IPS DF 6.9 (cell line): ENCODE measurements around the gene EHF.

Source experiments
- DNase-seq: peaks from one replicate; pipeline ENCODE4 v3.0.0-alpha.2; 2013; ENCODE audit warnings: low read depth, low spot score
- H3K27ac ChIP-seq: one replicate; pipeline ENCODE4 v1.5.1; 2013; ENCODE audit warnings: low read length, control low read depth
- H3K27me3 ChIP-seq: 2 replicates; pipeline ENCODE4 v1.6.1; 2013; ENCODE audit warnings: mild to moderate bottlenecking, low read length; ENCODE audit not compliant: control insufficient read depth, insufficient read depth
- H3K36me3 ChIP-seq: 2 replicates; pipeline ENCODE4 v1.6.1; 2013; ENCODE audit warnings: low read length; ENCODE audit not compliant: control insufficient read depth, insufficient read depth
- H3K4me1 ChIP-seq: 2 replicates; pipeline ENCODE4 v1.6.1; 2013; ENCODE audit warnings: low read length; ENCODE audit not compliant: control insufficient read depth, insufficient read depth
- H3K4me3 ChIP-seq: 2 replicates; pipeline ENCODE4 v1.5.1; 2013; ENCODE audit warnings: mild to moderate bottlenecking, low read length
- H3K9me3 ChIP-seq: 2 replicates; pipeline ENCODE4 v1.6.1; 2013; ENCODE audit warnings: low read length, inconsistent platforms; ENCODE audit not compliant: control insufficient read depth, insufficient read depth
- WGBS: extraction: QIAGEN DNeasy Blood & Tissue Kit; methylation state at CpG from one replicate; pipeline ENCODE4 v1.1.7; 2013; ENCODE audit warnings: mixed read lengths, missing lambda C conversion rate; ENCODE audit not compliant: insufficient read length, insufficient coverage; 5-methylcytosine and 5-hydroxymethylcytosine counted together

The EHF gene

DNA sequence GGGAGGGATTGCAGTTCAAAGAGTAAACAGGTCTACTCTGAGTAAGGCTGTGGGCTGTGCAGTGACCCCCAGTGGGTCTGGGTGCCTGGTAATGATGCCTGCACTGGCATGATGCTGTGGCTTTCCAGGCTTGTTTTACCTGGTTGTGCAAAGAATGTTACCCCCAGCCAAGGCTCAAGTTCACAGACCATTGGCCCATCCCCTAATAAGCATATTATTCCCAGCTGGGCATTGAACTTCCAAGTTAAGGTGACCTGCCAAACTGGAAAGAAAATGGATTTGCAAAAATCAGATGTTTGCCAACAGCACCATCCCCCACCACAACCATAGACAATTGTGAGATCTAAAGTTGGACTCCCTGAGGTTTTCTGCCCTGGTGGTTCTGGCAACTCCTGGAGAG lies 7.9 kb upstream of the EHF start:
- DNase-seq, result no peak
- H3K4me3 ChIP-seq, result no peak overlapping the region
- no peaks in the 10 kb centered on the region for H3K36me3 ChIP-seq
- H3K4me1 ChIP-seq, result no peaks in the 10 kb centered on the region
- H3K27me3 ChIP-seq, result no peaks in the 10 kb centered on the region
- H3K9me3 ChIP-seq, result no peaks in the 10 kb centered on the region
- H3K27ac ChIP-seq, result no peak overlapping the region

DNA sequence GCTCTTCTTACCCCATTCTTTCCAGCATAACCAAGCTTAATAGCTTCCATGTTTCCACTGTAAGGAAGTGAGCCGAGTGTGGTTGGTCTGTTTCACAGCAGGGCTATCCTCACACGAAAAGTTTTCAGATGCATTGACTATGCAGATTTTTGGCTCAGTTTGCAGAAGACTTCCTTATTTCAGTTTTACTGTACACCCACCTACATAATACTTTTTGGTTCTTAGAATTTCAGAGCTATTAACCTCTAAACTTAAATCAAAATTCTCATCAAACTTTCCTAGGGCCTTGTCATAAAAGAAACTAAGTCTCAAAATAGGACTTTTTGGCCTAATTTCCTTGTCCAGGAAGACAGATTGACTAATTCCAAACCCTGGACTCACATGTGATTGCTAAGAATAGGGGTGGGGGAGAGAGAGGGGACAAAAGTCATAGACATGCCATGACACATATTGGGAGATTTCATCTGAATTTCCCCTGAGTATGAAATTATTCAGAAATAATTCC lies 7.3 kb upstream of the EHF start:
- WGBS, result no CpG with 5 or more reads among the region's 2 CpGs
- H3K27ac ChIP-seq, result no peak overlapping the region
- no peak overlapping the region for H3K4me3 ChIP-seq
- no peaks in the 10 kb centered on the region for H3K4me1 ChIP-seq
- H3K36me3 ChIP-seq, result no peaks in the 10 kb centered on the region
- DNase-seq, result no peak
- no peaks in the 10 kb centered on the region for H3K27me3 ChIP-seq
- no peaks in the 10 kb centered on the region for H3K9me3 ChIP-seq

DNA sequence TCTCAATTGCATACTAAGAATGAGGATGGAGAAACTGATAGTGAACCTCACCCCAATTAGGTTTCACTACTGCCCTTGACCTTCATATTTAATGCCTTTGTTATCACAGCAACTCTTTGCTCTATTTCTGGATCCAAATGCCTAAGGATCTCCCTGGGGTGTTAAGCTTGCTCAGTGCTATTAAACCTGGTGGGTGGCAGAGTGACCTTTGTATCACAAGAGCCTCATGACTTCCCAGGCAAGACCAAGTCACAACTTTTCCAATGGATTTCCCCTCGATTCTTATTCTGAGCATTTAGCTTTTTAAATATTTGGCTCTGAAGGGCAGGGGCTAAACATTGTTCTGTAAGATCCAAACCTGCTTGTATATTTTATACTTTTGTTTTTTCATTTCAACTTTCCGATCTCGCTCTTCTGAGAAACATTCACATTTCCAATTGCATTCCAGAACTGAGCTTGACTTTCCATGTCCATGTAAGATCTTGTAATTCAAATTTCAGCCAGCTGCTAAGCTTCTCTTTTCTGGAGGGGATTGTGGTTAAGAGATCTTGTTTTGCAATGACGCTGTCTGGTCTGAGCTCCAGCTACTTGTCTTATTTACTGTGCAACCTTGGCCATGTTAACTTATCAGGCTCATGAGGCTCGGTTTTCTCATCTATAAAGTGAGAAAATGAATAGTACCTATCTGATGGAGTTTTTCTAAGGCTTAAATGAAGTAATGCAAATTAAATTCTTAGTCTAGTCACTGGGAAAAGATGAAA lies 6.4 kb upstream of the EHF start:
- no peaks in the 10 kb centered on the region for H3K27me3 ChIP-seq
- H3K9me3 ChIP-seq, result no peaks in the 10 kb centered on the region
- WGBS, result no CpG with 5 or more reads among the region's 5 CpGs
- no peak overlapping the region for H3K27ac ChIP-seq
- no peak for DNase-seq
- H3K4me1 ChIP-seq, result no peaks in the 10 kb centered on the region
- no peaks in the 10 kb centered on the region for H3K36me3 ChIP-seq
- H3K4me3 ChIP-seq, result no peak overlapping the region

DNA sequence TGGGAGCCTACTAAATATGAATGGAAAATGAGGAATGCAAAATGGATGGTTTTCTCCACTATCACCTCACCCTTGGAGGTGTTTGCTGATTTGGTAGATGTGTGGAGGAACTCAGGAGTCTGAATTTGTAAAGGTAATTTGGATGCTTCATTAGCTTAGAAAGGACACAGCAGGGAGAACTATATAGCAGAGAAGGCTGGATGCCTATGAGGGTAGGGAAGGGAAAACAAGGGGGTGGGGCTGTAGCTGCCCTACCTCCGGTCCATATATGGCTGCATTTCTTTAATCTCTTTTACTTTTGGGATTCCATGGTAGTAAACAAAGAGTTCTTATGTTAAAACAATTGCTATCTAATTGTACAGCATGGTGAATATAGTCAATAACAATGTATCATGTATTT lies 4.8 kb upstream of the EHF start:
- H3K9me3 ChIP-seq, result no peaks in the 10 kb centered on the region
- WGBS, result no CpG with 5 or more reads among the region's 1 CpG
- no peaks in the 10 kb centered on the region for H3K36me3 ChIP-seq
- H3K4me3 ChIP-seq, result no peak overlapping the region
- no peaks in the 10 kb centered on the region for H3K4me1 ChIP-seq
- no peaks in the 10 kb centered on the region for H3K27me3 ChIP-seq
- DNase-seq, result no peak
- H3K27ac ChIP-seq, result no peak overlapping the region

DNA sequence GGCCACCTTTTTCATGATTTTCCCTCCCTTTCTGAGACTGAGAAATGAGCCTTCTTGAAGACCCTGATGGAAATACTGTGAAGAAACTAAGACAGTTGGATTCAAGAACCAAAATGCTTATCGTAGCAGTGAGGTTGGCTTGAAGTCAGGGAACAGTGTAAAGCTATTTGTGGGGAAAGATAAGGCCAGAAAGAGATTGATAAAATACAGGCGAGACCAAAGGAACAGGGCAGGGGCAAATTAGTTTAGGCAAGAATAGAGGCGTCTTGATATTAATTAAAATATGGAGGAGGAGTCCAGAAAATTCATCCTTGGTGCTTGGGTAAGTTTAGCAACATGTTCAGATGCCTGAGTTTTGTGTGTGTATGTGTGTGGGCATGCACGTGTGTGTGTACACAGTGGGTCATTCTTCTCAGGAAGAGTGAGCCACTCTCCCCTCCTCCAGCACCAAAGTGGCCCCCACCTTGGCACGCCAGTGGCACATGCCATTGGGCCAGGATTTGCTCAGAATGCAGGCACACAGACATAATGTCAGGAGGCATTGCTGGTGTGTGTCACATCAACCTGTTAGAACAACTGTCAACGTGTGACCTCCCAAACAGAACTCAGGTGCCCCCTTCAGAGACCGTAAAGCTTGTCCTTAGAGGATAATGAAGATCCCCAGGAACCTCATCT lies 3.9 kb upstream of the EHF start:
- no peaks in the 10 kb centered on the region for H3K27me3 ChIP-seq
- H3K36me3 ChIP-seq, result no peaks in the 10 kb centered on the region
- no CpG with 5 or more reads among the region's 7 CpGs for WGBS
- no peak for DNase-seq
- no peaks in the 10 kb centered on the region for H3K4me1 ChIP-seq
- no peaks in the 10 kb centered on the region for H3K9me3 ChIP-seq
- no peak overlapping the region for H3K27ac ChIP-seq
- no peak overlapping the region for H3K4me3 ChIP-seq

DNA sequence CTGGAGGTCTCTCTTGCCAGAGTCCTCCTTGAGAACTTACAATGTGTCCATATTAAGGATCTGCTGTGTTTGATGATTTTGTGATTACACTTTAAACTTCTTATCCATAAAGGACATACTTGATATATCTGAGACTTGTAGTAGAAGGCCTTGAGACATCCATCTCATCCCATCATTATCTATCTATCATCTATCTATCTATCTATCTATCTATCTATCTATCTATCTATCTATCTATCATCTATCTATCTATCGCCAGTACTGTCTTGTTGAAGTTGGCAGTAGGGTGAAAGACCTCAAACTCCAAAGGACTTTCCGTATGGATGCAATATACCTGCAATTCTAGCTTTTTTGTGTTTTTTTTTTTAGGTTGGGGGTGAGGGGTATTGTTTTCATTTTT lies 2.5 kb upstream of the EHF start:
- Histone ChIP-seq H3K27ac (no peak overlapping the region), H3K4me1 (no peaks in the 10 kb centered on the region), H3K36me3 (no peaks in the 10 kb centered on the region), H3K9me3 (no peaks in the 10 kb centered on the region), H3K4me3 (no peak overlapping the region), H3K27me3 (no peaks in the 10 kb centered on the region)
- DNase-seq, result no peak
- no CpG with 5 or more reads among the region's 2 CpGs for WGBS

DNA sequence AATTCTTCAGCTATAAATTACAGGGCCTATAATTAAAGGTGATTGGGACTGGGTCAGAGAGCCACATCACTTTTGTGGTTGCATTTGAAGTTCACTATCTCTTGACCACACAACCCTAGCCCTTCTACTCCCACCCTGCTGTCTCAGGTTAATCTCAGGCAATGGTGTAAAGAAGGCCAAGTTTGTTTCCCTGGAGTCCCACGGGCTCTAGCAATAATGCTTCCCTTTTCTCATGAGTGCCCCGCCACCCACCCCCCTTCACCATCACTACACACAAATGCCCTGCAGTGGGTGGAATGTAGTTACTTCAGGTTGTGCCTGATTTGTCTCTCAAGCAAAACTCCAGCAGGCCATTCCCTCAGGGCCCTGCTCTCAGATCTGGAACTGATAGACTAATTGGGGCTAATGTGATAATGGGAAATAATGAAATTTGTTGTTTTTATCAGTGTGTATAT lies 1.8 kb upstream of the EHF start:
- no peaks in the 10 kb centered on the region for H3K36me3 ChIP-seq
- no peak overlapping the region for H3K27ac ChIP-seq

DNA sequence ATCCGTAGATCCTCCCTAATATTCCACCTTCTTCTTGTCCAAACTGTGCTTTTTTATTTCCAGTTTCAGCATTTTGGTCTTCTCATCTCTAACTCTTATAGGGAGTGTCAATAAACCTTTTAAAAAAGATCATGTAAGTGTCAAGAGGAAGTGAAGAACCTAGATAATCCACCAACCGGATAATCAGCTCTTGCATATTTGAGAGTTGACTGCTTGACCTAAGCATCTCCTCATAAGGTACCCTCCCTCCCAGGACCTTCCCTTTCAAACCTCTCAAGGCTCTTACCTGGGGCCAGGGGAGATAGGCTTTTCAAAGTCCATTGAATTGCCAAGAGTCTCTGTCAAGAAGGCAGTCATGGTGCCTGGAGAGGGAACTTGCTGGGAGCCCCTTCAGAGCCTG lies 691 bp upstream of the EHF start:
- no peak for DNase-seq
- no CpG with 5 or more reads among the region's 2 CpGs for WGBS
- no peaks in the 10 kb centered on the region for H3K4me1 ChIP-seq
- no peak overlapping the region for H3K4me3 ChIP-seq
- no peaks in the 10 kb centered on the region for H3K9me3 ChIP-seq
- no peaks in the 10 kb centered on the region for H3K36me3 ChIP-seq
- no peak overlapping the region for H3K27ac ChIP-seq
- no peaks in the 10 kb centered on the region for H3K27me3 ChIP-seq

More for the DNA sequence above, 1.8 kb upstream of the EHF start:
- H3K4me1 ChIP-seq, result no peaks in the 10 kb centered on the region
- WGBS, result no CpG with 5 or more reads among the region's 2 CpGs
- no peak overlapping the region for H3K4me3 ChIP-seq
- no peak for DNase-seq
- no peaks in the 10 kb centered on the region for H3K9me3 ChIP-seq
- no peaks in the 10 kb centered on the region for H3K27me3 ChIP-seq

DNA sequence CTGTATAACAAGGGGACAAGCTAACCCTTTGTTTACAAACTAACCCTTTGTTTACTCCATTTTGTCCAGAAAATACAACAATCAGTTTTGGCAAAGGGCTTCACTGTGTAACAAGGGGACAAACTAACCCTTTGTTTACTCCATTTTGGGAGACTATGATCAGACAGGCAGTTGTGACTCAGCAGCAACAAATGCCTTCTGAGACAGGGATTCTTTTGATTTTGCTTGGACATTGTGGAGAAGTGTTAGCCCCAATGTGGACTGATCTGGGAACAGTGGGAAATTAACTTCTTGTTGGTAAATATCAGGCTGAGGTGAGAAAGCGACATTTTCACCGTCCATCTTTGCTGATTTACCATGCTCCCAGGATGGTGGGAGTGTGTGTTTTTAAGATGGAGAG lies 983 bp downstream of the EHF start:
- DNase-seq, result no peak
- H3K27ac ChIP-seq, result no peak overlapping the region
- H3K4me1 ChIP-seq, result no peaks in the 10 kb centered on the region
- H3K36me3 ChIP-seq, result no peaks in the 10 kb centered on the region
- H3K4me3 ChIP-seq, result no peak overlapping the region
- no peaks in the 10 kb centered on the region for H3K9me3 ChIP-seq
- H3K27me3 ChIP-seq, result no peaks in the 10 kb centered on the region
- WGBS, result no CpG with 5 or more reads among the region's 2 CpGs

DNA sequence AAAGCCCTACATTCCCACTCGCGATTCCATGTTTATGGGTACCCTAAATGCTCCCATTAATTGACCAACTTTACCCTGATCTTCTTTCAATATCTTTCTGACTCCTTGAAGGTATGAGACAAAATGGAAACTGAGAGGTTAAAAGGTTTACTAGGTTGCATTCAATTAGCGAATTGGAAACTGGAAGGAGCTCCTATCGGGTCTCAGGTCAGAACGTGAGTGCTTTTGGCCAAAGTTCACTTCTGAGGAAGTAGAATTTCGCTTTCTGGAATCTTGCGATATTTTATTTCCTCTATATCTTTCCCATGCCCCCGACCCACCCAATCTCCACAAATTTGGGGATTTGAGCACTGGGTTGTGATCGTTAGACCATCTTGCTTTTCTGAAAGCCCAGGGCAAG lies 2.6 kb downstream of the EHF start:
- Histone ChIP-seq H3K4me1 (no peaks in the 10 kb centered on the region), H3K4me3 (no peak overlapping the region), H3K36me3 (no peaks in the 10 kb centered on the region), H3K27me3 (no peaks in the 10 kb centered on the region), H3K9me3 (no peaks in the 10 kb centered on the region), H3K27ac (no peak overlapping the region)
- WGBS, result no CpG with 5 or more reads among the region's 9 CpGs
- DNase-seq, result no peak

DNA sequence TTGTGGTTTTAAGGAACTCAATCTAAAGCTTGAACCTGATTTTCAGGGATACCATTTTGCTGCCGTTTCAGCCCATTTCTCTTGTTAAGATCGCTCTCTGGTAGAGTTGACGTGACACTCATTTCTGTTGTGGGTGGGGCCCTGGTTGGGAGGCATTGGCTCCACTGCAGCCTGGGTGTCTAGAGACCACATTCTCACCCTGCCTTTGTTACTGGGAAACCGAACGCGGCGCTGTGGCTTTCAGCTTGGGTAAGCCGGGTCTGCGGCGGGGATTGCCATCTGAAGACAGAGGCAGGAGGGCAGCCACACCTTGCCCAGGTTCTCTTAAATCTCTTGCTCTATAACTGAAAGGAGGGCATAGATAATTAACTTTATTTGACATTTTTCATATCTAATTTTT lies 3.2 kb downstream of the EHF start:
- no peak for DNase-seq
- Histone ChIP-seq H3K36me3 (no peaks in the 10 kb centered on the region), H3K4me3 (no peak overlapping the region), H3K9me3 (no peaks in the 10 kb centered on the region), H3K27me3 (no peaks in the 10 kb centered on the region), H3K27ac (no peak overlapping the region), H3K4me1 (no peaks in the 10 kb centered on the region)
- WGBS, result no CpG with 5 or more reads among the region's 10 CpGs
